ENCODE results near the gene ADAMTSL1.

The ADAMTSL1 gene

GRCh38 chr9:18618862-18619261 is 144.9 kb downstream of the ADAMTSL1 start:
- H3K9me3 ChIP-seq (ENCODE audit: insufficient read depth, low read length): no peaks in the 10 kb centered on the region
- H4K20me1 ChIP-seq (ENCODE audit: low read depth, low read length): no peaks in the 10 kb centered on the region
- H3K4me2 ChIP-seq (ENCODE audit: low read depth, low read length, poor library complexity, severe bottlenecking): no peak overlapping the region
- H3K27me3 ChIP-seq (ENCODE audit: low read length): no peaks in the 10 kb centered on the region
- no peak overlapping the region for H3K9ac ChIP-seq (ENCODE audit: low read length)
- H3K36me3 ChIP-seq (ENCODE audit: low read length): no peaks in the 10 kb centered on the region
- H2AFZ ChIP-seq (ENCODE audit: low read depth, low read length, severe bottlenecking): no peak overlapping the region
- H3K27ac ChIP-seq (ENCODE audit: low read depth, low read length): no peak overlapping the region
- H3K79me2 ChIP-seq (ENCODE audit: insufficient read depth, low read length): no peaks in the 10 kb centered on the region
- no peaks in the 10 kb centered on the region for H3K9me2 ChIP-seq (replicated peaks; ENCODE audit: insufficient read depth, low read length)
- no peak overlapping the region for H3K4me3 ChIP-seq (ENCODE audit: insufficient read depth, low read length, poor library complexity, severe bottlenecking)
- H3F3A ChIP-seq (ENCODE audit: insufficient read depth): no peaks in the 10 kb centered on the region
- TF ChIP-seq, protein P1, sequence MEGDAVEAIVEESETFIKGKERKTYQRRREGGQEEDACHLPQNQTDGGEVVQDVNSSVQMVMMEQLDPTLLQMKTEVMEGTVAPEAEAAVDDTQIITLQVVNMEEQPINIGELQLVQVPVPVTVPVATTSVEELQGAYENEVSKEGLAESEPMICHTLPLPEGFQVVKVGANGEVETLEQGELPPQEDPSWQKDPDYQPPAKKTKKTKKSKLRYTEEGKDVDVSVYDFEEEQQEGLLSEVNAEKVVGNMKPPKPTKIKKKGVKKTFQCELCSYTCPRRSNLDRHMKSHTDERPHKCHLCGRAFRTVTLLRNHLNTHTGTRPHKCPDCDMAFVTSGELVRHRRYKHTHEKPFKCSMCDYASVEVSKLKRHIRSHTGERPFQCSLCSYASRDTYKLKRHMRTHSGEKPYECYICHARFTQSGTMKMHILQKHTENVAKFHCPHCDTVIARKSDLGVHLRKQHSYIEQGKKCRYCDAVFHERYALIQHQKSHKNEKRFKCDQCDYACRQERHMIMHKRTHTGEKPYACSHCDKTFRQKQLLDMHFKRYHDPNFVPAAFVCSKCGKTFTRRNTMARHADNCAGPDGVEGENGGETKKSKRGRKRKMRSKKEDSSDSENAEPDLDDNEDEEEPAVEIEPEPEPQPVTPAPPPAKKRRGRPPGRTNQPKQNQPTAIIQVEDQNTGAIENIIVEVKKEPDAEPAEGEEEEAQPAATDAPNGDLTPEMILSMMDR (IDR thresholded peaks at IDR 0.05; ENCODE audit: insufficient read depth, low read length, poor library complexity, severe bottlenecking): no peak
- TF ChIP-seq EZH2phosphoT487 (conservative IDR thresholded peaks at IDR 0.05; ENCODE audit: low read length): no peak

GRCh38 chr9:18622186-18622836 is 148.4 kb downstream of the ADAMTSL1 start:
- H3F3A ChIP-seq (ENCODE audit: insufficient read depth): no peaks in the 10 kb centered on the region
- H3K27ac ChIP-seq (ENCODE audit: low read depth, low read length): no peak overlapping the region
- no peak overlapping the region for H2AFZ ChIP-seq (ENCODE audit: low read depth, low read length, severe bottlenecking)
- H3K9ac ChIP-seq (ENCODE audit: low read length): no peak overlapping the region
- no peaks in the 10 kb centered on the region for H3K9me2 ChIP-seq (replicated peaks; ENCODE audit: insufficient read depth, low read length)
- no peak overlapping the region for H3K4me2 ChIP-seq (ENCODE audit: low read depth, low read length, poor library complexity, severe bottlenecking)
- H3K36me3 ChIP-seq (ENCODE audit: low read length): no peaks in the 10 kb centered on the region
- H4K20me1 ChIP-seq (ENCODE audit: low read depth, low read length): no peaks in the 10 kb centered on the region
- H3K27me3 ChIP-seq (ENCODE audit: low read length): no peaks in the 10 kb centered on the region
- TF ChIP-seq EZH2phosphoT487 (conservative IDR thresholded peaks at IDR 0.05; ENCODE audit: low read length): no peak
- TF ChIP-seq, protein P1 (IDR thresholded peaks at IDR 0.05; ENCODE audit: insufficient read depth, low read length, poor library complexity, severe bottlenecking): no peak
- H3K79me2 ChIP-seq (ENCODE audit: insufficient read depth, low read length): no peaks in the 10 kb centered on the region
- H3K4me3 ChIP-seq (ENCODE audit: insufficient read depth, low read length, poor library complexity, severe bottlenecking): no peak overlapping the region
- no peaks in the 10 kb centered on the region for H3K9me3 ChIP-seq (ENCODE audit: insufficient read depth, low read length)

- Histone ChIP-seq H3K9me3 (ENCODE audit: insufficient read depth, low read length) (no peaks in the 10 kb centered on the region), H3K27ac (ENCODE audit: low read depth, low read length) (no peak overlapping the region), H2AFZ (ENCODE audit: low read depth, low read length, severe bottlenecking) (no peak overlapping the region), H3K4me2 (ENCODE audit: low read depth, low read length, poor library complexity, severe bottlenecking) (no peak overlapping the region), H3K79me2 (ENCODE audit: insufficient read depth, low read length) (no peaks in the 10 kb centered on the region), H3K36me3 (ENCODE audit: low read length) (no peaks in the 10 kb centered on the region), H3K4me3 (ENCODE audit: insufficient read depth, low read length, poor library complexity, severe bottlenecking) (no peak overlapping the region), H3K27me3 (ENCODE audit: low read length) (0 out of 2 replicates have a peak, but pooled peaks cover 3% of the 10 kb centered on the region), H3F3A (ENCODE audit: insufficient read depth) (no peaks in the 10 kb centered on the region), H3K9me2 (replicated peaks; ENCODE audit: insufficient read depth, low read length) (no peaks in the 10 kb centered on the region), H3K9ac (ENCODE audit: low read length) (no peak overlapping the region), H4K20me1 (ENCODE audit: low read depth, low read length) (no peaks in the 10 kb centered on the region)
- TF ChIP-seq, protein P1 (IDR thresholded peaks at IDR 0.05; ENCODE audit: insufficient read depth, low read length, poor library complexity, severe bottlenecking): no peak
- no peak for TF ChIP-seq EZH2phosphoT487 (conservative IDR thresholded peaks at IDR 0.05; ENCODE audit: low read length)
Measured at GRCh38 chr9:18623221-18624079, 149.5 kb downstream of the ADAMTSL1 start.

Data from SU-DHL-6 (cell line).